Calu3 (cell line): Measurements from ENCODE around the gene SESN1. TPM values are rescaled to one million over a fixed set of nuclear protein-coding genes. Genes with fewer than 3 reads are reported as not detected.
A peak's percentile ranks its signal among the peaks of the same experiment; 100 is the strongest.

Experiments
- BruUV-seq: library from RNA; stranded (reverse); fragments of 400-500 nt; replicated peaks from 2 replicates; lab custom pipeline; 2021; lab: Mats Ljungman, UMichigan
- CTCF ChIA-PET: fragments of 300-600 bp; sonication (Branson Sonifier 250); formaldehyde crosslinking; loops from one replicate; lab custom pipeline; 2022; ENCODE audit warnings: antibody characterized with exemption; lab: Charles Lee
- DNase-seq: peaks from one replicate; pipeline ENCODE4 v3.0.0; 2022
- H3K27ac Mint-ChIP-seq: one replicate; pipeline ENCODE4 v1.8.0; 2022; ENCODE audit warnings: mixed read lengths; ENCODE audit not compliant: unreplicated experiment
- H3K27me3 Mint-ChIP-seq: one replicate; pipeline ENCODE4 v1.8.0; 2022; ENCODE audit warnings: mixed read lengths; ENCODE audit not compliant: unreplicated experiment
- H3K36me3 Mint-ChIP-seq: one replicate; pipeline ENCODE4 v1.8.0; 2022; ENCODE audit warnings: mild to moderate bottlenecking, moderate library complexity, mixed read lengths; ENCODE audit not compliant: insufficient read depth, unreplicated experiment
- H3K4me1 Mint-ChIP-seq: one replicate; pipeline ENCODE4 v1.8.0; 2022; ENCODE audit warnings: mild to moderate bottlenecking, low read depth, mixed read lengths; ENCODE audit not compliant: unreplicated experiment
- H3K4me3 Mint-ChIP-seq: one replicate; pipeline ENCODE4 v1.8.0; 2022; ENCODE audit warnings: mild to moderate bottlenecking, low read depth, moderate library complexity, mixed read lengths; ENCODE audit not compliant: unreplicated experiment
- H3K9me3 Mint-ChIP-seq: one replicate; pipeline ENCODE4 v1.8.0; 2022; ENCODE audit warnings: low read depth, mixed read lengths; ENCODE audit not compliant: unreplicated experiment
- intact Hi-C: fragments of 100-400 bp; cut with micrococcal nuclease; formaldehyde crosslinking; loops from one replicate; pipeline ENCODE4 v1.10.0; 2022; ENCODE audit not compliant: unreplicated experiment
- total RNA-seq: library from RNA; stranded (reverse); gene quantifications from 2 replicates; pipeline ENCODE4 v1.2.3, GENCODE V29; 2022
- TF ChIP-seq, protein P1 (sequence below): fragments of 200-600 bp; IDR thresholded peaks from one replicate; pipeline ENCODE4 v1.8.0; 2022; ENCODE audit warnings: antibody characterized with exemption; ENCODE audit not compliant: unreplicated experiment

SESN1 gene
- total RNA-seq, 1 experiment from 2014 or later = 5.9 TPM

GRCh38 chr6:108995296-108995695, 99.3 kb downstream of the SESN1 start:
- intact Hi-C loops = no loop called here
- peak; percentile 28 for DNase-seq
- no peaks in the 10 kb centered on the region for H3K36me3 Mint-ChIP-seq
- peaks cover 16% of the 10 kb centered on the region for H3K4me1 Mint-ChIP-seq
- H3K27ac Mint-ChIP-seq = no peak overlapping the region
- no peaks in the 10 kb centered on the region for H3K27me3 Mint-ChIP-seq
- no TSS peak for BruUV-seq
- H3K9me3 Mint-ChIP-seq = no peaks in the 10 kb centered on the region
- CTCF ChIA-PET = no interaction called here
- H3K4me3 Mint-ChIP-seq = no peak overlapping the region
- TF ChIP-seq, protein P1, sequence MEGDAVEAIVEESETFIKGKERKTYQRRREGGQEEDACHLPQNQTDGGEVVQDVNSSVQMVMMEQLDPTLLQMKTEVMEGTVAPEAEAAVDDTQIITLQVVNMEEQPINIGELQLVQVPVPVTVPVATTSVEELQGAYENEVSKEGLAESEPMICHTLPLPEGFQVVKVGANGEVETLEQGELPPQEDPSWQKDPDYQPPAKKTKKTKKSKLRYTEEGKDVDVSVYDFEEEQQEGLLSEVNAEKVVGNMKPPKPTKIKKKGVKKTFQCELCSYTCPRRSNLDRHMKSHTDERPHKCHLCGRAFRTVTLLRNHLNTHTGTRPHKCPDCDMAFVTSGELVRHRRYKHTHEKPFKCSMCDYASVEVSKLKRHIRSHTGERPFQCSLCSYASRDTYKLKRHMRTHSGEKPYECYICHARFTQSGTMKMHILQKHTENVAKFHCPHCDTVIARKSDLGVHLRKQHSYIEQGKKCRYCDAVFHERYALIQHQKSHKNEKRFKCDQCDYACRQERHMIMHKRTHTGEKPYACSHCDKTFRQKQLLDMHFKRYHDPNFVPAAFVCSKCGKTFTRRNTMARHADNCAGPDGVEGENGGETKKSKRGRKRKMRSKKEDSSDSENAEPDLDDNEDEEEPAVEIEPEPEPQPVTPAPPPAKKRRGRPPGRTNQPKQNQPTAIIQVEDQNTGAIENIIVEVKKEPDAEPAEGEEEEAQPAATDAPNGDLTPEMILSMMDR = no peak

DNA sequence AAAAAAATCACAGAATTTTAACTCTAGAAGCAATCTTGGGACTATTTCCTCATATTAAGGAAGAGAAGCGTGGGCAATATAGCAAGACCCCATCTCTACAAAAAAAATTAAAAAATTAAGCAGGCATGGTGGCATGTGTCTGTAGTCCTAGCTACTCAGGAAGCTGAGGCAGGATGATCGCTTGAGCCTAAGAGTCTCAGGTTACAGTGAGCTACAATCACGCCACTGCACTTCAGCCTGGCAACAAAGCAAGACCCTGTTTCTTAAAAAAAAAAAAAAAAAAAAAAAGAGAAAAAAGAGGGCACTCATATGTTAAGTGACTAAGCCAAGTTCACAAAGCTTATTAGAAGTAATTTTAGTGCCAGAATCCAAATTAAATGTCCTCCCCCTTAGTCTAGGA, 100.8 kb downstream of the SESN1 start:
- DNase-seq = no peak
- CTCF ChIA-PET = no interaction called here
- intact Hi-C loops = loop anchor here (5.0 kb wide), 1 partner anchor 52 kb away; no protein-coding TSS in a partner anchor
- no peaks in the 10 kb centered on the region for H3K27me3 Mint-ChIP-seq
- no peaks in the 10 kb centered on the region for H3K9me3 Mint-ChIP-seq
- no peaks in the 10 kb centered on the region for H3K36me3 Mint-ChIP-seq
- no TSS peak for BruUV-seq
- no peak overlapping the region for H3K27ac Mint-ChIP-seq
- TF ChIP-seq, protein P1 = no peak
- peaks cover 24% of the 10 kb centered on the region for H3K4me1 Mint-ChIP-seq
- H3K4me3 Mint-ChIP-seq = no peak overlapping the region

- peaks cover 24% of the 10 kb centered on the region for H3K4me1 Mint-ChIP-seq
- BruUV-seq = no TSS peak
- DNase-seq = peak; percentile 57
- H3K27me3 Mint-ChIP-seq = no peaks in the 10 kb centered on the region
- H3K9me3 Mint-ChIP-seq = no peaks in the 10 kb centered on the region
- H3K36me3 Mint-ChIP-seq = no peaks in the 10 kb centered on the region
- peak overlapping the region; percentile 61 for H3K4me3 Mint-ChIP-seq
- peak overlapping the region; percentile 46 for H3K27ac Mint-ChIP-seq
- CTCF ChIA-PET = interaction anchor here (0.6 kb wide), 1 partner anchor 23 kb away, joined by 3 read pairs; no protein-coding TSS in a partner anchor
- TF ChIP-seq, protein P1 = no peak
- intact Hi-C loops = loop anchor here (5.0 kb wide), 1 partner anchor 47 kb away; no protein-coding TSS in a partner anchor
Observed at GRCh38 chr6:108989700-108990099, 104.9 kb downstream of the SESN1 start.

- Mint-ChIP-seq H3K27ac (no peak overlapping the region), H3K4me1 (peaks cover 24% of the 10 kb centered on the region), H3K36me3 (no peaks in the 10 kb centered on the region), H3K9me3 (no peaks in the 10 kb centered on the region), H3K4me3 (no peak overlapping the region), H3K27me3 (no peaks in the 10 kb centered on the region)
- no TSS peak for BruUV-seq
- TF ChIP-seq, protein P1 = no peak
- intact Hi-C loops = no loop called here
- DNase-seq = no peak
- CTCF ChIA-PET = interaction anchor here (0.8 kb wide), 1 partner anchor 20 kb away, joined by 3 read pairs; no protein-coding TSS in a partner anchor
Observed at GRCh38 chr6:108988765-108989164, 105.9 kb downstream of the SESN1 start.
